Measurements from ENCODE around the gene REPS1. TPM values are rescaled to one million over a fixed set of nuclear protein-coding genes. Genes with fewer than 3 reads are reported as not detected.

The REPS1 gene
- total and polyA plus RNA-seq, 2 experiments from 2014 or later, result 30.0 to 43.1 TPM

DNA sequence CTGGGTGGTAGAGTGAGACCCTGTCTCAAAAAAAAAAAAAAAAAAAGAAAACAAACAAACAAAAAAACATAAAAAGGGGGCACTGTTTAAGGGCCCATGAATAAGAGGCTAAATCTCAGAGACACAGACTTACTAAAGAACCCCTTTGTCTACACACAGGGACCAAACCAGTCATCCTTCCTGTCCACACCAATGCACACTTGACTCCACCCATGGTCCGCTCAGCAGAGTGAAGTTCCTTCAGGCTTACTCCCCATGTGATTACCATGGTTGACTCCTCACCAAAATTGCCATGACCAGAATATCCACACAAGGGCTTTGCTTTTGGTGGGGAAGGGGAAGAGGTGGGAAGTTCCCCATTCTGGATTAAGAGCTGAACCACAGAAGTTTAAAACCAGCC, 19.4 kb upstream of the REPS1 start:
- no peaks in the 10 kb centered on the region for H4K20me1 ChIP-seq (ENCODE audit: insufficient read depth, poor library complexity, severe bottlenecking)
- no peak overlapping the region for H3K4me3 ChIP-seq
- H3K27me3 ChIP-seq, result no peaks in the 10 kb centered on the region
- no peaks in the 10 kb centered on the region for H3K4me1 ChIP-seq (ENCODE audit: insufficient read depth)
- H3K4me2 ChIP-seq, result no peak overlapping the region
- no peak for DNase-seq (ENCODE audit: low spot score)
- H2AFZ ChIP-seq, result no peak overlapping the region
- TF ChIP-seq, protein P1, sequence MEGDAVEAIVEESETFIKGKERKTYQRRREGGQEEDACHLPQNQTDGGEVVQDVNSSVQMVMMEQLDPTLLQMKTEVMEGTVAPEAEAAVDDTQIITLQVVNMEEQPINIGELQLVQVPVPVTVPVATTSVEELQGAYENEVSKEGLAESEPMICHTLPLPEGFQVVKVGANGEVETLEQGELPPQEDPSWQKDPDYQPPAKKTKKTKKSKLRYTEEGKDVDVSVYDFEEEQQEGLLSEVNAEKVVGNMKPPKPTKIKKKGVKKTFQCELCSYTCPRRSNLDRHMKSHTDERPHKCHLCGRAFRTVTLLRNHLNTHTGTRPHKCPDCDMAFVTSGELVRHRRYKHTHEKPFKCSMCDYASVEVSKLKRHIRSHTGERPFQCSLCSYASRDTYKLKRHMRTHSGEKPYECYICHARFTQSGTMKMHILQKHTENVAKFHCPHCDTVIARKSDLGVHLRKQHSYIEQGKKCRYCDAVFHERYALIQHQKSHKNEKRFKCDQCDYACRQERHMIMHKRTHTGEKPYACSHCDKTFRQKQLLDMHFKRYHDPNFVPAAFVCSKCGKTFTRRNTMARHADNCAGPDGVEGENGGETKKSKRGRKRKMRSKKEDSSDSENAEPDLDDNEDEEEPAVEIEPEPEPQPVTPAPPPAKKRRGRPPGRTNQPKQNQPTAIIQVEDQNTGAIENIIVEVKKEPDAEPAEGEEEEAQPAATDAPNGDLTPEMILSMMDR (IDR thresholded peaks at IDR 0.05; ENCODE audit: poor library complexity), result no peak
- TF ChIP-seq EZH2phosphoT487 (IDR thresholded peaks at IDR 0.05; ENCODE audit: low read depth, severe bottlenecking, unreplicated experiment) (no peak), EZH2 (IDR thresholded peaks at IDR 0.05; ENCODE audit: borderline replicate concordance) (no peak)
- no peak overlapping the region for H3K27ac ChIP-seq
- no peaks in the 10 kb centered on the region for H3K9me2 ChIP-seq (replicated peaks; ENCODE audit: insufficient read depth)
- no peaks in the 10 kb centered on the region for H3K9me3 ChIP-seq (ENCODE audit: low read depth)
- 94% methylated on average over 1 of the region's 1 CpG for WGBS (ENCODE audit: low lambda C conversion rate, missing lambda C conversion rate)
- no peaks in the 10 kb centered on the region for H3K36me3 ChIP-seq (replicated peaks; ENCODE audit: insufficient read depth, low read depth)
- no peaks in the 10 kb centered on the region for H3K79me2 ChIP-seq

DNA sequence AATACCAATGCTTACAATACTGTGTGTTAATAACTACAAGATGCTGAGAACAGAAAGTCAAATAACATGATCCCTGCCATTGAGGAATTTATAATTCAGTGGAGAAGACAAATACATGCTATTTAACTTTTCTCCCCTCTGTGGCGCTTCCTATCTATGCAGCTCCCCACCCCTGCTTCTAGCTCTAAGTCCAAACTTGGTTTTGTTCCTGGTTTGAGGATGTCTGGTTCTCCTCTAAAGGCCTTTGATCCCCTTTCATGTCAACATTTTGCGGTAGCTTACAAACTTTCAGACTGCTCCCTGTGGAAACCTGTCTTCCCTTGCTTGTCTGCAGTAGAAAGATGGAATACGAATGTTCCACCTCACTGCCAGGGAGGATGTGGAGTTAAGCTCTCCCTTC, 18.4 kb upstream of the REPS1 start:
- Histone ChIP-seq H3K4me3 (no peak overlapping the region), H3K27ac (no peak overlapping the region), H3K9me3 (ENCODE audit: low read depth) (no peaks in the 10 kb centered on the region), H2AFZ (no peak overlapping the region), H3K9me2 (replicated peaks; ENCODE audit: insufficient read depth) (no peaks in the 10 kb centered on the region), H4K20me1 (ENCODE audit: insufficient read depth, poor library complexity, severe bottlenecking) (no peaks in the 10 kb centered on the region), H3K36me3 (replicated peaks; ENCODE audit: insufficient read depth, low read depth) (no peaks in the 10 kb centered on the region), H3K4me1 (ENCODE audit: insufficient read depth) (no peaks in the 10 kb centered on the region), H3K4me2 (no peak overlapping the region), H3K79me2 (no peaks in the 10 kb centered on the region), H3K27me3 (no peaks in the 10 kb centered on the region)
- TF ChIP-seq EZH2phosphoT487 (IDR thresholded peaks at IDR 0.05; ENCODE audit: low read depth, severe bottlenecking, unreplicated experiment) (no peak), EZH2 (IDR thresholded peaks at IDR 0.05; ENCODE audit: borderline replicate concordance) (no peak)
- TF ChIP-seq, protein P1 (IDR thresholded peaks at IDR 0.05; ENCODE audit: poor library complexity), result no peak
- WGBS (ENCODE audit: low lambda C conversion rate, missing lambda C conversion rate), result 54% methylated on average over 3 of the region's 3 CpGs
- DNase-seq (ENCODE audit: low spot score), result no peak

DNA sequence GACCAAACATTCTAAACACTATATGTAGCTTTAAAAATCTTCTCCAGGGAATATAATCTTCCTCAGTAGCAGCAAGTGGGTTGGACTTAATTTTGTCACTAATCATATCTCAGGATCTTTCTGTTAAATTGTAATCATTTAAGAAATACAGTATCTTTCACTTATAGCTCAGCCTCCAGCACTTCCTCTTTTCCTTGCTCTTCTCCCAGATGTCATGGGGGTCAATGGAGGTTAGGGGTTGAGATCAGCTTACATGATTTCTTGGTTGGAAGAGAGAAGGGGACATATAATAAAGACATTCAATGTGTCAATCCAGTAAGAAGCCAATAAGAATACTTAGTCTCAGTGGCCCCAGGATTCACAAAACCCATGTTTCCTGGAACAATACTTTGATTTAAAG, 15.7 kb upstream of the REPS1 start:
- Histone ChIP-seq H3K9me3 (ENCODE audit: low read depth) (no peaks in the 10 kb centered on the region), H4K20me1 (ENCODE audit: insufficient read depth, poor library complexity, severe bottlenecking) (no peaks in the 10 kb centered on the region), H2AFZ (no peak overlapping the region), H3K4me1 (ENCODE audit: insufficient read depth) (no peaks in the 10 kb centered on the region), H3K27ac (no peak overlapping the region), H3K4me2 (no peak overlapping the region), H3K4me3 (no peak overlapping the region), H3K79me2 (no peaks in the 10 kb centered on the region), H3K27me3 (no peaks in the 10 kb centered on the region), H3K9me2 (replicated peaks; ENCODE audit: insufficient read depth) (no peaks in the 10 kb centered on the region), H3K36me3 (replicated peaks; ENCODE audit: insufficient read depth, low read depth) (no peaks in the 10 kb centered on the region)
- DNase-seq (ENCODE audit: low spot score), result no peak
- TF ChIP-seq, protein P1 (IDR thresholded peaks at IDR 0.05; ENCODE audit: poor library complexity), result no peak
- TF ChIP-seq EZH2phosphoT487 (IDR thresholded peaks at IDR 0.05; ENCODE audit: low read depth, severe bottlenecking, unreplicated experiment) (no peak), EZH2 (IDR thresholded peaks at IDR 0.05; ENCODE audit: borderline replicate concordance) (no peak)
